GM19193 (cell line): ENCODE measurements around the gene SMIM44.

Source experiments
- POLR2A ChIP-seq: IDR thresholded peaks from 4 replicates; pipeline ENCODE4 v1.6.1; 2011; ENCODE audit not compliant: insufficient read depth, insufficient read length; ENCODE audit errors: extremely low read depth

SMIM44 gene

DNA sequence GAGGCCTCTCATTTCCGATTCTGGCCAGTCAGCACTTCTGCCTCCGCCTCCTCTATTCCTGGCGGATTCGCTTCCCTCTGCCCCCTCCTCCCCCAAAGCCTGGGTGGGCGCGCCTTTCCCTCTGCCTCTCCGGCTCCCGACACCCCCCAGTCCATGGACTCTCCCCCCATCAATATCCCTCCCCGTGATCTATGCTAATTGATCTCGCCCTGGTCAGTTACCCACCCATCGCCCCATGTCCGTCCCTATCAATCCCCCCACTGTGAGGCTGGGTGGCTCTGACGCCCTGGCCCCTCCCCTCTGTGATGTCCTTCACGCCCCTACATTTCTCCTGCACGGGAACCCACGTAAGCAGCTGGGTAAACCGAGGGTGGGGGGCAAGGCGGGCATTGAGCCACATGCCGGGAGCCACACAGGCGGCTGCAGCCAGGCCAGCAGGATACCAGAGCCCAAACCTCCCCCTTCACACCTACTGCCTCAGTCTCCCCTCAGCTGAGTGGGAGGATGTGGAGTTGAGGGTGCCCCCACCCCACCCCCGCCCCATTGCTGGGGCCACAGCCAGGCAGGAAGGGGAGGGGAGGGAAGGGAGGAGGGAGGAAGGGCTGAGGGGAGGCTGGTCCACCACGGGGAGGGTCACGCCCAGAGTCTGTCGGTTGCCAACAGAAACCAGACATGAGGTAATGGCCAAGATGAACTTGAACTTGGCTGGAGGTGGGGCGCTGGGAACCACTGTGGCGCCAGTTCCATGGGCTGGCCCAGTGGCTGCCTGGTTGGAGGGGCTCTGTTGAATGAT, 24.0 kb downstream of the SMIM44 start:
- no peak for TF ChIP-seq POLR2A

DNA sequence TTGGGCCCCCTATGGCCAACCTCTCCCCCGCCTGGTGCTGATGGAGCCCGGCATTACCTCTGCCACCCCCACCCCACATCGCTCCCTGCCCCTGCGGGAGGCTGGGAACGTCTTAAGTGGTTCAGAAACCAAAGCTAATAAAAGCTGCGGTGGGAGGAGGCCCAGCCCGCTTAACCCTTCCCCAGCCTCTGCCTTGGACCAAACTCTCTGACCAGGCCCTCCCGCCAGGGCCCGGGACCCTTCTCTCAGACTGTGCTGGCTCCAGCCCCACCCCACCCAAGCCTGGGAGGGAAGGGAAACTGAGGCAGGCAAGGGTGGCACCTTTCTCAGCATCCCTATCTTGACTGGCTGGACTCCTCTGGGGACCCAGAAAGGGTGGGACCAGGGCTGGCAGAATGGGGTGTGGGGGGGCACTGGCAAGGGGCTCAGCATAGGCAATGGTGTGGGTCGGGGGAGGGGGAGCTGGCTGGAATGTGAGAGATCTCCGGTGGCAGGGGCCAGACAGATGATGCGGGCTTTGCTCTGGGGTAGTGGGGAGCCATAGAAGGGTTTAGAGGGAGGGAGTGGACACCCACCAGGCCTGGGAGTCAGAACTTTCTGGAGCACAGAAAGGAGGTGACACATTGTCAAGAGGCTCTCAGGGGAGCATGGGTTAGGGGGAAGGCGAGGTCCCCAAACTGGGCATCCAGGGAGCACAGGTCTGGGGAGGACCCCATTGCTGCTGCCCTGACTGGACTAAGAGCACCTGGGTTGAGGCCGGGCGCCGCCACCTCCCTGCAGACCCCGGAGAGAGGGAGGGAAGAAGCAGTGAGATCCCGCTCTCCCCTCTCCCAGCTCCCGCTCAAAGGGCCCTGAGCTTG, 24.8 kb downstream of the SMIM44 start:
- no peak for TF ChIP-seq POLR2A

DNA sequence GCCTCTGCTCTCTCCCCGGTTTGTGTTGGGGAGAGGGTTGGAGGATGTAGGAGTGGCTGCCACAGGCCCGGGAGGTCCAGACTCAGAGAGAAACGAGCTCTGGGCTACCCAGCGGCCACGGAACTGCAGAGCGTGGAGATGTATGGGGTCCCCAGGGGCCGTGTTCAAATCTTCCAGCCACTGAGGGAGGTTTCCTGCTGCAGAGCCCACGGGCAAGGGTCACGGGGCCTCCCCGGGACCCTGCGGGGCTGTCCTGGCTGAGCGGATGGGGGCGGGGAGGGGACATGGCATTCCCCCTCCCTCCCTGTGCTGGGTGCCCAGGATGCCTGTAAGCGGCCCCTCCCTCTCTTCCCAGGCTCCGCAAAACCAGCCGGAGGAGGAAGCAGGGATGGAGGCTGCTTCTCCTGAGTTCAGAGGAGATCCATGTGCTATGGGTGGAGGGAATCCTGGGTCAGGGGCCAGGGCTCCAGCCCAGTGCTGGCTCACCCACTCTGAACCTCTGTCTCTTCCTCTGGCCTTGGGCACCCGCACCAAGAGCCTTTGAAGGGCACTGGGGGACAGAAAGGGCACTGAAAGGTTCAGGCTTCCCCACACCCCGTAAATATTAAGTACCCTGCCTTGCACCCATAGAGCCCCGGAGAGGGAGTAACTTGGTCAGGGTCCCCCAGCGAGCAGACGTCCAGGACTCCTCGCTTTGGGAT, 25.6 kb downstream of the SMIM44 start:
- no peak for TF ChIP-seq POLR2A

GRCh38 chr19:3456925-3457527, 26.2 kb downstream of the SMIM44 start:
- no peak for TF ChIP-seq POLR2A

GRCh38 chr19:3455960-3456601, 27.2 kb downstream of the SMIM44 start:
- TF ChIP-seq POLR2A = no peak

GRCh38 chr19:3455393-3455955, 27.8 kb downstream of the SMIM44 start:
- TF ChIP-seq POLR2A = no peak

DNA sequence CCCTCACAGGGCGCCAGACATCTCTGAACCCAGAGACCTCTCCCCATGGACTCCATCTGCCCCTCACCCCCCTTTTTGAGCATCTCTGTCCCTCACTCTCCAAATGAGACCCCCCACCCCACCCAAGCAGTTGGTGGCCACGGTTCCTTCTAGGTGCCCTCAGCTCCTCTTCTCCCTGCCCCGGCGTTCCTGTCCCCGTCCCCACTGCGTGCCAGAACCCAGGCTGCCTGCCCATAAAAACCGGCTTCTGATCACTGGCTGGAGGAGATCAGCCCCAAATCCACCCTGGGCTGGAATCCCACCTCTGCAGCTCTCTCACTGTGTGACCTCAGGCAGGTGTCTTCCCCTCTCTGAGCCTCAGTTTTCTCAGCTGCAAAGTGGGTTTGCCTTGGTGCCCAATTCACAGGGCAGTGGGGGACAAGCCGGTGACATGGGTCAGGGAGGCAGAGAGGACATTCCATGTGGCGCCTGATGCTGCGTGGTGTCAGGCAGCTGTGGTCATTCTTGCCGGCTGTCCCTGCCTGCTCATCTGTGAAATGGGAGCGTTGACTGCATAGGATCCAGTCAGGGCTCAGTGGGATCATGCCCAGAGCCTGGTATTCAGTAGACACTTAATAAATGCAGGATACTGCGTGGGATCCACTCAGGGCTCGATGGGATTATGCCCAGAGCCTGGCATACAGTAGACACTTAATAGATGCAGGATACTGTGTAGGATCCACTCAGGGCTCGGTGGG, 28.4 kb downstream of the SMIM44 start:
- no peak for TF ChIP-seq POLR2A

DNA sequence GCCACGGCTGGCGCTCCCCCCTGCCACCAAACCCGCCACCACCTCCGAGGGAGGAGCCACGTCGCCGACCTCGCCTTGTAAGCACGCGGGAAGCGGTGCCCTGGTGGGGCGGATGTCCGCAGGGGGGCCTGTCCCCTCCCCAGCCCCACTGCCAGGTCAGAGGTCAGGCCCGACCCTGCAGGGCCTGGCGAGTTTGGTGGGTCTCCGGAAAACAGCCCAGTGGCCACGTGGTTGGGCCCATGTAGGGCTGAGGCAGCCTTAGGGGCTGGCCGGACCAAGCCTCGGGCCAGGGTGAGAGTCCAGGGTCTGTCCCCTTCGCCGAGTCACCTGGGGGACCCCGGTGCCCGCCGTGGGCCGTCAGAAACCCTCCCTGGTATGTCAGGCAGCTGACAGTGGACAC, 29.4 kb downstream of the SMIM44 start:
- TF ChIP-seq POLR2A = no peak

- TF ChIP-seq POLR2A = no peak
These were observed 30.9 kb downstream of the SMIM44 start for GRCh38 chr19:3452171-3452941.

GRCh38 chr19:3451451-3451866, 31.8 kb downstream of the SMIM44 start:
- no peak for TF ChIP-seq POLR2A

GRCh38 chr19:3450796-3451411, 32.3 kb downstream of the SMIM44 start:
- no peak for TF ChIP-seq POLR2A

DNA sequence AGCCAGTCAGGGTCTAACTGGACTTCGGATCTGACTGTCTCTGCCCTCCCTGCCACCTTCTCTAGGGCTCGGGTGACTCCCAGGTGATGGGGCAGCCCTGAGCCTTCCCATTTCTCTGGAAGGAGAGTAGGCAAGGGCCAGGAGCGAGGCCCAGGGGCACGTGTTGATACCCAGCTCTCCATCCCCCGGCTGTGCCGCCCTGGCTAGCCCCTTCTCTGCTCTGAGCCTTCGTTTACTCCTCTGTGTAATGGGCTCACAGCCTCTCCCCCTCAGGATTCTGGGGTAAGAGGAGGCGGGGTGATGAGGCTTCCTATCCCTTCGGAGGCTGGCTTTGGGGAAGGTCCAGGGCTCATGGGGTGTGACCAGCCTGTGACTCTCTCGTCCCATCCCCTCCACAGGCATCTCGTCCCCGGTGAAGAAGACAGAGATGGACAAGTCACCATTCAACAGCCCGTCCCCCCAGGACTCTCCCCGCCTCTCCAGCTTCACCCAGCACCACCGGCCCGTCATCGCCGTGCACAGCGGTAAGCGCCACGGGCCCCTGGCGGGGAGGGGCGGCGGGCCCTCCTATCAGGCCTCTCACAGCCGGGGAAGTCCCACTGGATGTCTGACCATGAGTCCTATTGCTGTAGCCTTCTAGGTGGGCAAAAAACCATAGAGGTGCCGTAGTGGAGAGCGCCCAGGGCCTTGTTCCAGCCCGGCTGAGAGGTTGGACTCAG, 34.5 kb downstream of the SMIM44 start:
- no peak for TF ChIP-seq POLR2A
